ENCODE results near the gene GPATCH1. TPM values are rescaled to one million over a fixed set of nuclear protein-coding genes. Genes with fewer than 3 reads are reported as not detected.

Gene GPATCH1
- total RNA-seq, 1 donor from 2014 or later = 6.3 TPM

GRCh38 chr19:33052352-33052972 is 28.5 kb upstream of the GPATCH1 start:
- Histone ChIP-seq H3K4me3 (ENCODE audit: low read depth, low read length) (no peak overlapping the region), H3K27me3 (ENCODE audit: control insufficient read depth, insufficient read depth, low read length) (no peaks in the 10 kb centered on the region), H3K36me3 (ENCODE audit: control insufficient read depth, insufficient read depth, low read length) (peaks cover 4% of the 10 kb centered on the region)
- FAIRE-seq (no peak), DNase-seq (ENCODE audit: low read depth) (peak; percentile 71)
- no peak for TF ChIP-seq CTCF (IDR thresholded peaks at IDR 0.05; ENCODE audit: insufficient read depth, low read length, severe bottlenecking)

GRCh38 chr19:33054623-33055022 is 26.4 kb upstream of the GPATCH1 start:
- TF ChIP-seq CTCF (IDR thresholded peaks at IDR 0.05; ENCODE audit: insufficient read depth, low read length, severe bottlenecking) = no peak
- FAIRE-seq (no peak), DNase-seq (ENCODE audit: low read depth) (peak; percentile 63)
- peaks cover 4% of the 10 kb centered on the region for H3K36me3 ChIP-seq (ENCODE audit: control insufficient read depth, insufficient read depth, low read length)
- no peak overlapping the region for H3K4me3 ChIP-seq (ENCODE audit: low read depth, low read length)
- no peaks in the 10 kb centered on the region for H3K27me3 ChIP-seq (ENCODE audit: control insufficient read depth, insufficient read depth, low read length)

GRCh38 chr19:33055718-33056117 is 25.3 kb upstream of the GPATCH1 start:
- no peak for TF ChIP-seq CTCF (IDR thresholded peaks at IDR 0.05; ENCODE audit: insufficient read depth, low read length, severe bottlenecking)
- no peak for DNase-seq (ENCODE audit: low read depth)
- H3K36me3 ChIP-seq (ENCODE audit: control insufficient read depth, insufficient read depth, low read length) = no peaks in the 10 kb centered on the region
- FAIRE-seq = no peak
- no peak overlapping the region for H3K4me3 ChIP-seq (ENCODE audit: low read depth, low read length)
- H3K27me3 ChIP-seq (ENCODE audit: control insufficient read depth, insufficient read depth, low read length) = no peaks in the 10 kb centered on the region

- Histone ChIP-seq H3K36me3 (ENCODE audit: control insufficient read depth, insufficient read depth, low read length) (no peaks in the 10 kb centered on the region), H3K4me3 (ENCODE audit: low read depth, low read length) (no peak overlapping the region), H3K27me3 (ENCODE audit: control insufficient read depth, insufficient read depth, low read length) (no peaks in the 10 kb centered on the region)
- TF ChIP-seq CTCF (IDR thresholded peaks at IDR 0.05; ENCODE audit: insufficient read depth, low read length, severe bottlenecking) = no peak
- DNase-seq (ENCODE audit: low read depth) (no peak), FAIRE-seq (no peak)
Observed at GRCh38 chr19:33060586-33060985, 20.4 kb upstream of the GPATCH1 start.

- DNase-seq (ENCODE audit: low read depth) (no peak), FAIRE-seq (no peak)
- no peak for TF ChIP-seq CTCF (IDR thresholded peaks at IDR 0.05; ENCODE audit: insufficient read depth, low read length, severe bottlenecking)
- no peaks in the 10 kb centered on the region for H3K36me3 ChIP-seq (ENCODE audit: control insufficient read depth, insufficient read depth, low read length)
- no peaks in the 10 kb centered on the region for H3K27me3 ChIP-seq (ENCODE audit: control insufficient read depth, insufficient read depth, low read length)
- H3K4me3 ChIP-seq (ENCODE audit: low read depth, low read length) = no peak overlapping the region
Observed at GRCh38 chr19:33062902-33063301, 18.1 kb upstream of the GPATCH1 start.

GRCh38 chr19:33063356-33063752 is 17.6 kb upstream of the GPATCH1 start:
- FAIRE-seq = no peak
- Histone ChIP-seq H3K4me3 (ENCODE audit: low read depth, low read length) (peak overlapping the region; percentile 75), H3K36me3 (ENCODE audit: control insufficient read depth, insufficient read depth, low read length) (no peaks in the 10 kb centered on the region), H3K27me3 (ENCODE audit: control insufficient read depth, insufficient read depth, low read length) (no peaks in the 10 kb centered on the region)
- DNase-seq (ENCODE audit: low read depth) = no peak
- TF ChIP-seq CTCF (IDR thresholded peaks at IDR 0.05; ENCODE audit: insufficient read depth, low read length, severe bottlenecking) = no peak
